H1 (cell line): Measurements from ENCODE around the gene NELL1. TPM values are rescaled to one million over a fixed set of nuclear protein-coding genes. Genes with fewer than 3 reads are reported as not detected.

Experiments used
- CTCF ChIA-PET: fragments of 300-600 bp; sonication (Branson Sonifier 250); formaldehyde crosslinking; loops from one replicate; lab custom pipeline; 2021; ENCODE audit not compliant: partially characterized antibody; lab: Charles Lee
- POLR2A ChIA-PET: fragments of 300-600 bp; sonication (Branson Sonifier 250); formaldehyde crosslinking; loops from one replicate; lab custom pipeline; 2021; ENCODE audit warnings: inconsistent platforms; ENCODE audit not compliant: partially characterized antibody; lab: Charles Lee
- DNase-seq, 2 experiments: peaks; one replicate each; pipeline versions ENCODE4 v3.0.0 to v3.0.0-alpha.2; 2010 to 2022; ENCODE audit warnings: low spot score in 2 of 2, low read depth in 1 of 2, mixed read lengths in 1 of 2
- FAIRE-seq: peaks from 2 replicates; lab custom pipeline; 2011; peaks lifted over from hg19 to GRCh38; lab: Jason Lieb, UNC
- H2AFZ ChIP-seq: 2 replicates; pipeline ENCODE4 v1.8.1; 2012; ENCODE audit warnings: low read length, inconsistent platforms
- H2AK5ac ChIP-seq: 2 replicates; pipeline ENCODE4 v1.6.1; 2013; ENCODE audit warnings: low read depth, low read length
- H2BK120ac ChIP-seq: replicated peaks from 2 replicates; pipeline ENCODE3; 2013; ENCODE audit warnings: low read depth, low read length, inconsistent platforms
- H2BK12ac ChIP-seq: 2 replicates; pipeline ENCODE4 v1.6.1; 2013; ENCODE audit warnings: low read depth, low read length
- H2BK15ac ChIP-seq: 2 replicates; pipeline ENCODE4 v1.6.1; 2013; ENCODE audit warnings: low read length
- H2BK20ac ChIP-seq: 2 replicates; pipeline ENCODE4 v1.6.1; 2013; ENCODE audit warnings: low read length
- H2BK5ac ChIP-seq: 2 replicates; pipeline ENCODE4 v1.6.1; 2013; ENCODE audit warnings: low read depth, low read length
- H3K14ac ChIP-seq: 2 replicates; pipeline ENCODE4 v1.6.1; 2013; ENCODE audit warnings: inconsistent platforms; ENCODE audit not compliant: insufficient read length
- H3K18ac ChIP-seq: 2 replicates; pipeline ENCODE4 v1.6.1; 2013; ENCODE audit warnings: low read length; ENCODE audit errors: extremely low read depth
- H3K23ac ChIP-seq: 2 replicates; pipeline ENCODE4 v1.6.1; 2013; ENCODE audit warnings: inconsistent platforms; ENCODE audit not compliant: insufficient read length
- H3K23me2 ChIP-seq: 2 replicates; pipeline ENCODE4 v1.6.1; 2013; ENCODE audit warnings: low read depth, low read length
- H3K27ac ChIP-seq: 2 replicates; pipeline ENCODE4 v1.6.1; 2011; ENCODE audit warnings: low read depth, low read length, inconsistent platforms
- H3K27me3 ChIP-seq, 4 experiments: replicated peaks in 1 of 4; 1 replicate in 1 of 4; 2 replicates in 3 of 4; pipeline versions ENCODE4 v1.6.1 to v1.8.1; 2011 to 2013; ENCODE audit warnings: low read length in 3 of 4, mild to moderate bottlenecking in 3 of 4, inconsistent platforms in 2 of 4, mixed read lengths in 2 of 4, moderate library complexity in 1 of 4; ENCODE audit not compliant: control insufficient read depth in 3 of 4, insufficient read depth in 3 of 4; ENCODE audit errors: extremely low read depth in 1 of 4
- H3K36me3 ChIP-seq, 4 experiments: 2 replicates each; pipeline versions ENCODE4 v1.6.1 to v1.8.1; 2011 to 2013; ENCODE audit warnings: mild to moderate bottlenecking in 4 of 4, low read length in 3 of 4, moderate library complexity in 2 of 4, control low read depth in 1 of 4, inconsistent platforms in 1 of 4; ENCODE audit not compliant: insufficient read depth in 4 of 4, control insufficient read depth in 2 of 4
- H3K4ac ChIP-seq: replicated peaks from 2 replicates; pipeline ENCODE3; 2013; ENCODE audit warnings: low read length, low read depth, mixed read lengths, inconsistent platforms; ENCODE audit not compliant: insufficient read length
- H3K4me1 ChIP-seq, 4 experiments: replicated peaks in 1 of 4; 1 replicate in 1 of 4; 2 replicates in 3 of 4; pipeline versions ENCODE4 v1.6.1 to v1.8.1; 2011 to 2013; ENCODE audit warnings: low read length in 3 of 4, inconsistent platforms in 2 of 4, mixed read lengths in 1 of 4; ENCODE audit not compliant: insufficient read depth in 4 of 4, control insufficient read depth in 3 of 4
- H3K4me2 ChIP-seq, 2 experiments: 2 replicates each; pipeline versions ENCODE4 v1.6.1 to v1.8.1; 2011 to 2013; ENCODE audit warnings: low read depth in 2 of 2, low read length in 2 of 2, control low read depth in 1 of 2, inconsistent platforms in 1 of 2, mild to moderate bottlenecking in 1 of 2; ENCODE audit not compliant: insufficient read depth in 1 of 2
- H3K4me3 ChIP-seq, 4 experiments: fragments of 200-600, 300-600 bp in 1 of 4; sonication (generic), shearing (Covaris generic), sonication (Bioruptor Twin) in 1 of 4; 2 replicates each; pipeline versions ENCODE4 v1.5.1 to v1.8.1; 2011 to 2016; ENCODE audit warnings: low read length in 4 of 4, low read depth in 3 of 4, control low read depth in 2 of 4, inconsistent platforms in 2 of 4, mild to moderate bottlenecking in 2 of 4, mixed read lengths in 1 of 4, moderate library complexity in 1 of 4; ENCODE audit not compliant: insufficient read depth in 2 of 4; ENCODE audit errors: extremely low read depth in 1 of 4
- H3K56ac ChIP-seq: replicated peaks from 2 replicates; pipeline ENCODE3; 2013; ENCODE audit warnings: low read depth, mild to moderate bottlenecking, mixed read lengths, low read length, inconsistent platforms; ENCODE audit not compliant: insufficient read length
- H3K79me1 ChIP-seq: 2 replicates; pipeline ENCODE4 v1.6.1; 2013; ENCODE audit warnings: low read depth, low read length, control low read depth
- H3K79me2 ChIP-seq, 2 experiments: 2 replicates each; pipeline versions ENCODE4 v1.6.1 to v1.8.1; 2012 to 2013; ENCODE audit warnings: low read length in 2 of 2, mild to moderate bottlenecking in 2 of 2, inconsistent platforms in 1 of 2; ENCODE audit not compliant: insufficient read depth in 2 of 2, control insufficient read depth in 1 of 2
- H3K9ac ChIP-seq, 4 experiments: replicated peaks in 1 of 4; 1 replicate in 1 of 4; 2 replicates in 3 of 4; pipeline versions ENCODE4 v1.6.1 to v1.8.1; 2011 to 2013; ENCODE audit warnings: low read depth in 3 of 4, low read length in 3 of 4, control low read depth in 2 of 4, mild to moderate bottlenecking in 2 of 4, moderate library complexity in 2 of 4, inconsistent platforms in 1 of 4; ENCODE audit errors: extremely low read depth in 1 of 4
- H3K9me3 ChIP-seq, 2 experiments: 2 replicates each; pipeline versions ENCODE4 v1.6.1 to v1.8.1; 2012 to 2013; ENCODE audit warnings: mild to moderate bottlenecking in 2 of 2, moderate library complexity in 2 of 2, control low read depth in 1 of 2, inconsistent platforms in 1 of 2, low read depth in 1 of 2, low read length in 1 of 2, mixed read lengths in 1 of 2; ENCODE audit not compliant: insufficient read depth in 2 of 2
- H4K20me1 ChIP-seq, 2 experiments: replicated peaks in 1 of 2; 2 replicates each; pipeline versions ENCODE3 to v1.8.1; 2011 to 2013; ENCODE audit warnings: inconsistent platforms in 2 of 2, low read length in 2 of 2, mild to moderate bottlenecking in 1 of 2; ENCODE audit not compliant: insufficient read depth in 2 of 2, control insufficient read depth in 1 of 2
- H4K5ac ChIP-seq: 2 replicates; pipeline ENCODE4 v1.6.1; 2013; ENCODE audit warnings: low read length, low read depth, mixed read lengths, inconsistent platforms; ENCODE audit not compliant: insufficient read length
- H4K8ac ChIP-seq: 2 replicates; pipeline ENCODE4 v1.8.0; 2013; ENCODE audit warnings: mild to moderate bottlenecking, moderate library complexity, low read length, inconsistent platforms; ENCODE audit not compliant: insufficient read depth; ENCODE audit errors: extremely low read depth
- H4K91ac ChIP-seq: replicated peaks from 2 replicates; pipeline ENCODE3; 2013; ENCODE audit warnings: low read length, mixed read lengths, inconsistent platforms; ENCODE audit not compliant: insufficient read length
- SP2 ChIP-seq: IDR thresholded peaks from 2 replicates; pipeline ENCODE4 v1.6.1; 2012; ENCODE audit warnings: mild to moderate bottlenecking, low read length, inconsistent platforms
- TAF1 ChIP-seq: IDR thresholded peaks from 2 replicates; pipeline ENCODE4 v1.6.1; 2011; ENCODE audit warnings: mild to moderate bottlenecking, low read depth, low read length
- WGBS, 2 experiments: shearing (Covaris generic) in 1 of 2; methylation state at CpG; one replicate each; pipeline versions ENCODE4 v1.1.6 to v1.1.7; 2013 to 2015; ENCODE audit warnings: low lambda C conversion rate in 2 of 2, mixed read lengths in 2 of 2, inconsistent platforms in 1 of 2, low coverage in 1 of 2, missing lambda C conversion rate in 1 of 2; ENCODE audit not compliant: insufficient replicate concordance in 2 of 2, insufficient coverage in 1 of 2, insufficient read length in 1 of 2; ENCODE audit errors: extremely low coverage in 1 of 2, missing lambda C conversion rate in 1 of 2; 5-methylcytosine and 5-hydroxymethylcytosine counted together
- polyA plus RNA-seq, 7 experiments: library from polyadenylated mRNA; depleted of rRNA in 3 of 7; stranded (reverse) in 5 of 7; unstranded in 2 of 7; fragments of >200 nt in 5 of 7; fragments of 200-250 nt in 2 of 7; gene quantifications; 1 replicate in 5 of 7; 2 replicates in 1 of 7; 4 replicates in 1 of 7; pipeline versions ENCODE4 v1.2.1 to v1.2.3, GENCODE V29; 2011 to 2013; ENCODE audit warnings: missing spikeins in 2 of 7, mixed read lengths in 2 of 7
- total RNA-seq: library from RNA; stranded (reverse); fragmentation: NEBNext Ultra II Directional; extraction: Animal tissue kit (Norgen Biotek cat#: 25700); gene quantifications from 2 replicates; pipeline ENCODE4 v1.2.1, GENCODE V29; 2021

Gene NELL1
- total and polyA plus RNA-seq, 2 of the 8 experiments (the other 6 are each of a cell fraction or from before 2014, with no cell fraction given), result 0.21 TPM; not detected in 1

DNA sequence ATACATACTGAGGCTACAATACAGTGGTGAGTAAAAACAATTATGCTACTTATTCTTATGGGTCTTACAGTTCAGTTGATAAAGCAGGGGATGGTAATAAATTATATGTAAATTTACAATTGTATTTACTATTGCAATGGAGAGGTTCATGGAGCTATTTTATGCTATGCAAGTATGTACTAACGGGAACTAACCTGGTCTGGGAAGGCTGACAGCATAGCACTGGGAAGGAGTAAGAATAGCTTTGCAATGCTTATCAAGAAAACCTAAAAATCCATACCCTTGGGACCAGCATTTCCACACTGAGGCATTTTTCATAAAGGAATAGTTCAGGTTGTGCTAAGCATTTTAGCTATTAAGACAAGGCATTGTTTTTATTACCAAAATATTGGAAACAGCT is 700.6 kb downstream of the NELL1 start:
- Histone ChIP-seq H2BK15ac (no peak overlapping the region), H3K23ac (no peak overlapping the region), H4K91ac (no peak overlapping the region), H3K4ac (no peak overlapping the region), H3K36me3 (no peaks in the 10 kb centered on the region), H3K4me2 (no peak overlapping the region), H3K79me2 (no peaks in the 10 kb centered on the region), H4K20me1 (no peaks in the 10 kb centered on the region), H3K14ac (no peak overlapping the region), H3K4me3 (no peak overlapping the region), H3K4me1 (no peaks in the 10 kb centered on the region), H2BK5ac (no peak overlapping the region), H3K23me2 (no peaks in the 10 kb centered on the region), H3K56ac (no peak overlapping the region), H3K9me3 (no peaks in the 10 kb centered on the region), H3K27ac (no peak overlapping the region), H2BK120ac (no peak overlapping the region), H2AFZ (no peak overlapping the region), H2BK12ac (no peak overlapping the region), H3K18ac (no peak overlapping the region), H3K27me3 (no peaks in the 10 kb centered on the region), H2BK20ac (no peak overlapping the region), H3K9ac (no peak overlapping the region), H2AK5ac (no peak overlapping the region), H4K5ac (no peak overlapping the region), H4K8ac (no peak overlapping the region), H3K79me1 (no peaks in the 10 kb centered on the region)
- POLR2A ChIA-PET, result no interaction called here
- CTCF ChIA-PET, result interaction anchor here (0.6 to 1.8 kb wide), 3 partner anchors 142 to 1258 kb away, joined by 3 to 6 read pairs (median 3); no protein-coding TSS in a partner anchor
- DNase-seq, result no peak
- TF ChIP-seq TAF1 (no peak), SP2 (no peak)
- no peak for FAIRE-seq
- 76% methylated on average over 1 of the region's 1 CpG; no CpG with 5 or more reads in 1 of the 2 experiments for WGBS, 2 experiments
